A673 (cell line): ENCODE results near the gene PFKM. TPM values are rescaled to one million over a fixed set of nuclear protein-coding genes. Genes with fewer than 3 reads are reported as not detected.

Source experiments
- BruUV-seq: library from RNA; stranded (reverse); fragments of 400-500 nt; replicated peaks from 2 replicates; lab custom pipeline; 2021; lab: Mats Ljungman, UMichigan
- CTCF ChIA-PET: fragments of 300-600 bp; sonication (Branson Sonifier 250); formaldehyde crosslinking; loops from one replicate; lab custom pipeline; 2022; ENCODE audit warnings: antibody characterized with exemption; lab: Charles Lee
- POLR2A ChIA-PET: fragments of 300-600 bp; sonication (Branson Sonifier 250); formaldehyde crosslinking; loops from one replicate; lab custom pipeline; 2022; ENCODE audit warnings: antibody characterized with exemption; ENCODE audit not compliant: low non-redundant PET; lab: Charles Lee
- DNase-seq: peaks from one replicate; pipeline ENCODE4 v3.0.0-alpha.2; 2015; ENCODE audit warnings: low spot score
- H3K27ac ChIP-seq: fragments of 200-600 bp; sonication (generic); 2 replicates; pipeline ENCODE4 v1.5.1; 2016; ENCODE audit warnings: mixed run types, low read depth, mild to moderate bottlenecking, mixed read lengths, antibody characterized with exemption, low read length; ENCODE audit not compliant: poor library complexity, severe bottlenecking
- H3K27me3 ChIP-seq: fragments of 200-600 bp; sonication (generic); replicated peaks from 2 replicates; pipeline ENCODE4 v1.6.1; 2017; ENCODE audit warnings: mixed run types, low read depth, mild to moderate bottlenecking, mixed read lengths, antibody characterized with exemption, low read length; ENCODE audit not compliant: insufficient read depth, poor library complexity
- H3K36me3 ChIP-seq: fragments of 200-600 bp; sonication (generic); 2 replicates; pipeline ENCODE4 v1.6.1; 2016; ENCODE audit warnings: mixed run types, mild to moderate bottlenecking, mixed read lengths, antibody characterized with exemption, low read length; ENCODE audit not compliant: insufficient read depth, poor library complexity, severe bottlenecking
- H3K4me1 ChIP-seq: fragments of 200-600 bp; sonication (generic); 2 replicates; pipeline ENCODE4 v1.6.1; 2017; ENCODE audit warnings: mixed run types, mild to moderate bottlenecking, mixed read lengths, antibody characterized with exemption, low read length; ENCODE audit not compliant: insufficient read depth, poor library complexity, severe bottlenecking
- H3K4me3 ChIP-seq: fragments of 200-600 bp; sonication (generic); 2 replicates; pipeline ENCODE4 v1.5.1; 2016; ENCODE audit warnings: low read depth, mixed run types, mild to moderate bottlenecking, mixed read lengths, low read length; ENCODE audit not compliant: poor library complexity, severe bottlenecking
- H3K9me3 ChIP-seq: fragments of 200-600 bp; sonication (generic); 2 replicates; pipeline ENCODE4 v1.6.1; 2016; ENCODE audit warnings: mixed run types, low read depth, mild to moderate bottlenecking, mixed read lengths, antibody characterized with exemption, low read length; ENCODE audit not compliant: poor library complexity, severe bottlenecking
- EZH2 ChIP-seq: fragments of 200-600 bp; sonication (generic); IDR thresholded peaks from 2 replicates; pipeline ENCODE4 v1.6.1; 2017; ENCODE audit warnings: borderline replicate concordance, low read depth, mild to moderate bottlenecking, mixed read lengths, antibody characterized with exemption, low read length; ENCODE audit not compliant: poor library complexity, severe bottlenecking
- intact Hi-C: fragments of 100-400 bp; cut with micrococcal nuclease; formaldehyde crosslinking; loops from one replicate; pipeline ENCODE4 v1.10.0; 2022; ENCODE audit not compliant: unreplicated experiment
- total RNA-seq: library from RNA; stranded (reverse); gene quantifications from 2 replicates; pipeline ENCODE4 v1.2.3, GENCODE V29; 2021
- TF ChIP-seq, protein P1 (sequence below): fragments of 300-800, 200-600 bp; sonication (generic); conservative IDR thresholded peaks from 2 replicates; pipeline ENCODE4 v1.5.1; 2017; ENCODE audit warnings: low read depth, mild to moderate bottlenecking, antibody characterized with exemption, low read length, moderate library complexity, mixed read lengths

PFKM gene
- total RNA-seq, 1 experiment from 2014 or later = 114 TPM

DNA sequence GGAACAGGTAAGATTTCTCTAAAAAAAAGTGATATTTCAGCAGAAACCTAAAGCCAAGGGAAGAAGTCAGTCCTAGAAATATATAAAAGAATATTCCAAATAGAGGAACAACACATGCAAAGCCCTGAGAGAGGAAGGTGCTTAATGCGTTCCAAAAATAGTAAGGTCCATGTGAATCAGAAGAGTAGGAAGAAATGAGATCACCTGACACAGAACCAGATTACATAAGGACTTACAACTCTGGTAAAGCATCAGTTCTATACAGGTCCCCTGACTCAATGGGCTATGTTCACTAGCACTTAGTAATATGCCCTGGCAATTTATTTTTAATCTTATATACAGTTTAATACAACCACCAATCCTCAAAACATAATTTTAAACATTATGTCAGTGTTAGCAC, 43.3 kb upstream of the PFKM start:
- ChIA-PET CTCF (no interaction called here), POLR2A (no interaction called here)
- DNase-seq = no peak
- peaks cover 7% of the 10 kb centered on the region for H3K9me3 ChIP-seq
- H3K4me3 ChIP-seq = no peak overlapping the region
- no peaks in the 10 kb centered on the region for H3K27me3 ChIP-seq
- no peak overlapping the region for H3K27ac ChIP-seq
- BruUV-seq = no TSS peak
- H3K36me3 ChIP-seq = peaks cover 41% of the 10 kb centered on the region
- H3K4me1 ChIP-seq = no peaks in the 10 kb centered on the region
- TF ChIP-seq, protein P1, sequence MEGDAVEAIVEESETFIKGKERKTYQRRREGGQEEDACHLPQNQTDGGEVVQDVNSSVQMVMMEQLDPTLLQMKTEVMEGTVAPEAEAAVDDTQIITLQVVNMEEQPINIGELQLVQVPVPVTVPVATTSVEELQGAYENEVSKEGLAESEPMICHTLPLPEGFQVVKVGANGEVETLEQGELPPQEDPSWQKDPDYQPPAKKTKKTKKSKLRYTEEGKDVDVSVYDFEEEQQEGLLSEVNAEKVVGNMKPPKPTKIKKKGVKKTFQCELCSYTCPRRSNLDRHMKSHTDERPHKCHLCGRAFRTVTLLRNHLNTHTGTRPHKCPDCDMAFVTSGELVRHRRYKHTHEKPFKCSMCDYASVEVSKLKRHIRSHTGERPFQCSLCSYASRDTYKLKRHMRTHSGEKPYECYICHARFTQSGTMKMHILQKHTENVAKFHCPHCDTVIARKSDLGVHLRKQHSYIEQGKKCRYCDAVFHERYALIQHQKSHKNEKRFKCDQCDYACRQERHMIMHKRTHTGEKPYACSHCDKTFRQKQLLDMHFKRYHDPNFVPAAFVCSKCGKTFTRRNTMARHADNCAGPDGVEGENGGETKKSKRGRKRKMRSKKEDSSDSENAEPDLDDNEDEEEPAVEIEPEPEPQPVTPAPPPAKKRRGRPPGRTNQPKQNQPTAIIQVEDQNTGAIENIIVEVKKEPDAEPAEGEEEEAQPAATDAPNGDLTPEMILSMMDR = no peak
- no peak for TF ChIP-seq EZH2
- intact Hi-C loops = no loop called here

DNA sequence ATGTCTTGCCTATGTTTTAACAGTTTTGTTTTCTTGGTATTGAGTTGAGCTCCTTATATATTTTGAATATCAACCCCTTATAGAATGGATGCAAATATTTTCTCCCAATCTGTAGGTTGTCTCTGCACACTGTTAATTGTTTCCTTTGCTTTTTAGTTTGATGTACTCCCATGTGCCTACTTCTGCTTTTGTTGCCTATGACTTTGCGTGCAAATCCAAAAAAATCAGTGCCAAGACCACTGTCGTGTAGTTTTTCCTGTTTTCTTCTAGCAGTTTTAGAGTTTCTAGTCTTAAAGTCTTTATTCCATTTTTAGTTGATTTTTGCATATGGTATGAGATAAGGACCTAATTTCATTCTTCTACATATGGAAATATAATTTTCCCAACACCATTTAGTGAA, 42.1 kb upstream of the PFKM start:
- intact Hi-C loops = no loop called here
- POLR2A ChIA-PET = no interaction called here
- no peak for DNase-seq
- no TSS peak for BruUV-seq
- CTCF ChIA-PET = no interaction called here
- H3K9me3 ChIP-seq = peaks cover 7% of the 10 kb centered on the region
- TF ChIP-seq, protein P1 = no peak
- TF ChIP-seq EZH2 = no peak
- H3K4me1 ChIP-seq = no peaks in the 10 kb centered on the region
- no peaks in the 10 kb centered on the region for H3K27me3 ChIP-seq
- H3K27ac ChIP-seq = no peak overlapping the region
- H3K36me3 ChIP-seq = peaks cover 40% of the 10 kb centered on the region
- no peak overlapping the region for H3K4me3 ChIP-seq

DNA sequence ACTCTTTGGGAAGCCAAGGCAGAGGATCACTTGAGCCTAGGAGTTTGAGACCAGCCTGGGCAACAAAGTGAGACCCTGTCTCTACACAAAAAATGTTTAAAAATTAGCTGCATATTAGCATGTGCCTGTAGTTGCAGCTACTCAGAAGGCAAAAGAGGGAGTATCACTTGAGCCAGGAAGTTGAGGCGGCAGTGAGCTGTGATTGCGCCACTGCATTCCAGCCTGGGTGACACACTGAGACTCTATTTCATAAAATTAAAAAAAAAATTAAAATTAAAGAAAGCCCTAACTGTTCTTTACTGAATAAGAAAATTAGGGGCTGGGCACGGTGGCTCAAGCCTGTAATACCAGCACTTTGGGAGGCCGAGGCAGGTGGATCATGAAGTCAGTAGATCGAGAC, 40.3 kb upstream of the PFKM start:
- intact Hi-C loops = no loop called here
- no peaks in the 10 kb centered on the region for H3K27me3 ChIP-seq
- no peak overlapping the region for H3K27ac ChIP-seq
- H3K4me1 ChIP-seq = no peaks in the 10 kb centered on the region
- DNase-seq = no peak
- POLR2A ChIA-PET = no interaction called here
- H3K4me3 ChIP-seq = no peak overlapping the region
- peaks cover 7% of the 10 kb centered on the region for H3K9me3 ChIP-seq
- peaks cover 44% of the 10 kb centered on the region for H3K36me3 ChIP-seq
- no TSS peak for BruUV-seq
- CTCF ChIA-PET = no interaction called here
- no peak for TF ChIP-seq EZH2

DNA sequence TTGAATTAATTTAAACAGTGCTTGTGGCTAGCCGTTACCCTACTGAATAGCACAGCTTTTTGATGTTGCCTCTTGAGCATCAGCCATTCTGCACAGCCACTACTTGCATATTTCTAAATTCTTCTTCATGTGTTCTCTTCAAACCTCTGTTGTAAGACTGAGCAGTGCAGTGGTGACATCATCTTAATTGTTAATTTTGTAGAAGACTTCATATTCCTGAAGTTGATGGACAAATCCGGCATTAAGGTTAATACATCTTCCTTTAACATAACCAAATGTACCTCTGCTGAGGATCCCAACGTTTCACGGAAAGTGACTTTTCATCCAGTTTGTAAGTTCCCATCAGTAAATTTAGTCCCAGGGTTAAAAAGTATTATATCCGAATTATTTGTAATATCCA, 38.9 kb upstream of the PFKM start:
- TF ChIP-seq, protein P1 = no peak
- no peak for TF ChIP-seq EZH2
- peaks cover 43% of the 10 kb centered on the region for H3K36me3 ChIP-seq
- no peaks in the 10 kb centered on the region for H3K4me1 ChIP-seq
- H3K4me3 ChIP-seq = no peak overlapping the region
- DNase-seq = no peak
- CTCF ChIA-PET = no interaction called here
- no TSS peak for BruUV-seq
- intact Hi-C loops = loop anchor here (10.0 kb wide), 1 partner anchor 535 kb away; no protein-coding TSS in a partner anchor
- H3K27ac ChIP-seq = no peak overlapping the region
- POLR2A ChIA-PET = no interaction called here
- H3K27me3 ChIP-seq = no peaks in the 10 kb centered on the region
- H3K9me3 ChIP-seq = peaks cover 7% of the 10 kb centered on the region
